HG03565 (cell line): ENCODE results near the gene ATF6B.

Source experiments
- ATAC-seq: cut with Tn5 transposase; IDR thresholded peaks from one replicate; pipeline ENCODE4 v1.9.1; 2021; ENCODE audit warnings: mild to moderate bottlenecking, moderate library complexity; ENCODE audit not compliant: unreplicated experiment

The ATF6B gene

GRCh38 chr6:32127717-32128592 lies at the start of gene ATF6B:
TSS of gene ATF6B (minus strand) at chr6:32128246. CDS start at chr6:32128207, 39 bp downstream.
- peak; percentile 81 for ATAC-seq

GRCh38 chr6:32177183-32177787 lies 49.2 kb upstream of the ATF6B start:
- no peak for ATAC-seq

GRCh38 chr6:32176476-32177182 lies 48.6 kb upstream of the ATF6B start:
- no peak for ATAC-seq

DNA sequence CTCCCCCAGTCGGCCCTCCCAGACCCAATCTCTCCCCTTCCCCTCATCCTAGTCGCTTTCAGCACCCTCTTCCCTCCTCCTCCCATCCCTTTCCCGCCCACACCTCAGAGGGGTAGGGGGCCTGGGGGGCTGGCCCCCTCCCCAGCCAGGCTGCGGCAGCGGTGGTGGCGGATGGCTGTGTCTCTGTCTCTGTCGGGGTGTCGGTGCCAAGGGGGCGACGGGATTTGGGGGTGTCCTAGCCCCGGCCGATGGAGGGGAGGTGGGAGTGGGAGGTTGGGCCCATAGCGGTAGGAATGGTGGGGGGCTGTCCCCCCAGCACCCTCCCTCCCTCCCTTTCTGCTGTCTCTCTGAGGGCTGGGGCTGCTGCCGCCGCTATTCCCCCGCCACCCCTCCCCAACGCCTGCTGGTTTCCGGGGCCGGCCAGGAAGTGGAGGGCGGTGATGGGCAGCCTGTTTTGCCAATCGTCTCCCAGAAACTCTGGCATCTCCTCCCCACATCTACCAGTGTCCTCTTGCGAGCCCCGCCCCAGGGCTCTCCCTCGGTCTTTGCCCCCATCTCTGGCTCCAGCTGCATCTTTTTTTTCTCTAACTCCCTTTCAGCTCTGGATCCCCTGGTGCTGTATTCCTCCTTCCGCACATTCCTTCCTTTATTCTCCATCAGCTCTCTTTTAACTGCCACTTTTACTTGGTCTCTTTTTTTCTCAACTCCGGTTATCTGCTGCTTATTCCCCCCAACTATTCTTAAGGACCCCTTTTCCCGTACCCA lies 47.8 kb upstream of the ATF6B start, which contains the start of gene AGPAT1:
Gene AGPAT1 (minus strand): TSS at position 374 of the 765 bp plus-strand sequence. CDS start 4,588 bp downstream, outside the sequence.
- ATAC-seq = peak; percentile 23

DNA sequence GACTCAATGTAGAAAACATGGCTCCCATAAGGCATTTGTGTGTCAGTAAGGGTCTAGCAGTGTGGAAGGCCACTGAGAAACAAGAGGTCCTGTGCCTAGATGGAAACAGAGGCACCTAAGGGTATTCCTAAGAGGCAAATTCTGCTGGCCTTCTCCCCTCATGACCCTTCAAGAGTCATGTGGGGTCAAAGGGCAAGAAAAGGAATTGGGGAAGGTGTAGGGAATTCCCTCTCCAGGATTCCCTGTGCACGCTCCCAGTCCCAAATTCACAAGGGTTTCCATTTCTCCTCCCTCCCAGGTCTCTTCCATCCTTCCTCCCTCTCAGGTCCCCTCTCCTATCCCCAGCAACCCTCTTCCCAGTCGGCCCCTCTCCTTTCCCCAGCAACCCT lies 47.3 kb upstream of the ATF6B start:
- no peak for ATAC-seq

- ATAC-seq = no peak
Observed at GRCh38 chr6:32174416-32174815, 46.4 kb upstream of the ATF6B start.

GRCh38 chr6:32173051-32173727 lies 45.1 kb upstream of the ATF6B start:
- no peak for ATAC-seq

DNA sequence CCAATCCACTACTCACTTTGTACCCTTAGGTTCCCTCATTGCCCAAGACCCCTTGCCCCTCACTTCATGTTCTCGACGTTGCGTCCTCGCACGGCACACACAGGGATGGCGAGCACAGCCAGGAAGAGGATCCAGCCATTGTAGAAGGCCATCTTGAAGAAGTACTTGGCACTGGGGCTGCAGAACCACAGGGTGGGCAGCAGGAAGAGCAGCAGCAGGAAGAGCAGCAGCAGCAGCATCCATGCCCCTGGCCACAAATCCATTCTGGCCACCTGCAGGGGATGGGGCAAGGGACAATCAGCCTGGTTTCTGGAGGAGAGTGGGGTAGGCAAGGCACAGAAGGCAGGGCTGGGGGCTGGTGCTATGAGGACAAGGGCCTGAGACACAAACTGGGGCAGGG lies 43.2 kb upstream of the ATF6B start:
- no peak for ATAC-seq

DNA sequence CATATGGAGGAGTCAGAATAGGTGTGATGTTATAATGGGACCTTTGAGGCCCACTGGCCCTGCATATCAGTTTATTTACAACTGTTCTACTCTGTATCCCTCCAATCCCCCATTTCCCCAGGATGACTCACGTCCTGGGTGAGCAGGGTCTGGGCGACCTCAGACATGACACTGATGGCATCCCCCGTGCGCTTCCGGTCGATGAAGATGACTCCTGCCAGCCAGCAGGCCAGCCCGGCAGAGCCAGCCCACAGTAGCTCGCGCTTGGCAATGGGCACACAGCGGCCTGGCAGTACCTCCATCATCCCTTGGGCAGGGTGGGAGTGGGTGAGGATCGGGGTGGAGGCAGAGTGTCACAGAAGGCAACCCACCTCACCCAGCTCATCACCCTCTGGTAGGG lies 42.2 kb upstream of the ATF6B start:
- ATAC-seq = no peak

- no peak for ATAC-seq
Observed at GRCh38 chr6:32168807-32169591, 41.0 kb upstream of the ATF6B start.

- no peak for ATAC-seq
Observed at GRCh38 chr6:32168350-32168749, 40.3 kb upstream of the ATF6B start.

- ATAC-seq = no peak
Observed at GRCh38 chr6:32167761-32168262, 39.8 kb upstream of the ATF6B start.

DNA sequence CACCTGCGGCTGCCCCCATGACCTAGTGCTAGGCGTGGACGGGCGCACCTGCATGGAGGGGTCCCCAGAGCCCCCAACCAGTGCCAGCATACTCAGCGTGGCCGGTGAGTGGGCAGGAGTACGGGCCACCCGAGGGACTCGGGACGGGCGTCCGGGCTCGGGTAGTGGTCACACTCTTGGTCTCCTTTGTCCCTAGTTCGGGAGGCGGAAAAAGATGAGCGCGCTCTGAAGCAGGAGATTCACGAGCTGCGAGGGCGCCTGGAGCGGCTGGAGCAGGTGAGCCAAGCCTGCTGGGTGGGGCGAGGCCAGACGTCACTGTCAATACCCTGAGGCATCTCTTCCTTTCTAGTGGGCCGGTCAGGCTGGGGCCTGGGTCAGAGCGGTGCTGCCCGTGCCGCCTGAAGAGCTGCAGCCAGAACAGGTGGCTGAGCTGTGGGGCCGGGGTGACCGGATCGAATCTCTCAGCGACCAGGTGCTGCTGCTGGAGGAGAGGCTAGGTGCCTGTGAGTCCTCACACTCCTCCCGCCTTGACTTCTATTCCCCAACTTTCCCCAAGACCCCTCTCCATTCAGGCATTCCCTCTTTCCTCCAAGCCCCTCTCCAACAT lies 39.2 kb upstream of the ATF6B start:
- ATAC-seq = no peak

DNA sequence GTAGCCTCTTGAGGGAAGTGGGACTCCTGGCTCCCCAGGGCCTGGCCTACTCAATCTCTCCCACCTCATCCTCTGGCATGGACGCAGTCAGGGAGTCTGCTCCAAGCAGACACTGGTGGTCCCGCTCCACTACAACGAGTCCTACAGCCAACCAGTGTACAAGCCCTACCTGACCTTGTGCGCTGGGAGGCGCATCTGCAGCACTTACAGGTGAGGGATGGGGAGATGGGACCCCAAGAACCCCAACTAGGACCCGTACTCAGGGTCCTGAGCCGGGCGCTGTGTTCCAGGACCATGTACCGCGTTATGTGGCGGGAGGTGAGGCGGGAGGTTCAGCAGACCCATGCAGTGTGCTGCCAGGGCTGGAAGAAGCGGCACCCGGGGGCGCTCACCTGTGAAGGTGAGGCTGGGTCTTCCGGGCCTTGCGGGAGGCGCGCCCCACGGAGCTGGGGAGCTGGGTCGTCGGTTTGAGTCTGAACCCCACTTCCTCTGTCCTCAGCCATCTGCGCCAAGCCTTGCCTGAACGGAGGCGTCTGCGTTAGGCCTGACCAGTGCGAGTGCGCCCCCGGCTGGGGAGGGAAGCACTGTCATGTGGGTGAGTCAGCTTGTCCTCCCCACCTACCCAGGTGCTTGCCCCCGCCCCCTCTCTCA lies 38.5 kb upstream of the ATF6B start:
- no peak for ATAC-seq

DNA sequence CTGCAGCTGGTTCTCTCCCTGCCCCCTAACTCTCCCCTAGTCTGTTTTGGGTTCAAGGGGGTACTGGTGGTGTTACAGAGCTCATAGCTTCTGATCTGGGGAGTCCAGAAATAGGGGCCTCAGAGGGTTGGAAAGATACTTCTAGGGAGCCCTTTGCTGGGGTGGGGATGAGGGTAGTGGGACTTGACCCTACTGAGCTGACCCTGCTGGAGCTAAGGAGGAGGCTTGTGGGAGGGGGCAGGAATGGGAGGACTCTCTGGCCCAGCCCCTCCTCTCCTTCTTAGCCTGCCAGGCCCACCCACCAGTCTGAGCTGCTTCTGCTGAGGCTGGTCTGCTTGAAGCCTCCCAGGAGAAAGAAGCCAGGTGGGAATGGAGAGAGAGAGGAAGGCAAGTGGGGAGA lies 36.2 kb upstream of the ATF6B start, which contains the start of gene EGFL8:
Gene EGFL8 (plus strand): TSS at position 301 of the 400 bp plus-strand sequence. CDS start 1,571 bp downstream, outside the sequence.
- ATAC-seq = no peak

GRCh38 chr6:32163559-32164258 lies 35.7 kb upstream of the ATF6B start:
- no peak for ATAC-seq

- no peak for ATAC-seq
Observed at GRCh38 chr6:32158052-32158451, 30.0 kb upstream of the ATF6B start.

DNA sequence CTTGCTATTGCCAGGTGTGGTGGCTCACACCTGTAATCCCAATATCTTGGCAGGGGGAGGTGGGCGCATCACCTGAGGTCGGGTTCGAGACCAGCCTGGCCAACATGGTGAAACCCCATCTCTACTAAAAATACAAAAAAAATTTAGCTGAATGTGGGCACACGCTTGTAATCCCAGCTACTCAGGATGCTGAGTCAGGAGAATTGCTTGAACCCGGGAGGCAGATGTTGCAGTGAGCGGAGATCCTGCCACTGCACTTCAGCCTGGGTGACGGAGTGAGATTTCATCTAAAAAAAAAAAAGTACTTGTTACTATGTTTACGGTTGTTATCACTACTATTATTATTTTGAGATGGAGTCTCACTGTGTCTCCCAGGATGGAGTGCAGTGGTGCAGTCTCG lies 28.8 kb upstream of the ATF6B start:
- ATAC-seq = no peak
